ENCODE data around the gene DCST1.

Gene DCST1

DNA sequence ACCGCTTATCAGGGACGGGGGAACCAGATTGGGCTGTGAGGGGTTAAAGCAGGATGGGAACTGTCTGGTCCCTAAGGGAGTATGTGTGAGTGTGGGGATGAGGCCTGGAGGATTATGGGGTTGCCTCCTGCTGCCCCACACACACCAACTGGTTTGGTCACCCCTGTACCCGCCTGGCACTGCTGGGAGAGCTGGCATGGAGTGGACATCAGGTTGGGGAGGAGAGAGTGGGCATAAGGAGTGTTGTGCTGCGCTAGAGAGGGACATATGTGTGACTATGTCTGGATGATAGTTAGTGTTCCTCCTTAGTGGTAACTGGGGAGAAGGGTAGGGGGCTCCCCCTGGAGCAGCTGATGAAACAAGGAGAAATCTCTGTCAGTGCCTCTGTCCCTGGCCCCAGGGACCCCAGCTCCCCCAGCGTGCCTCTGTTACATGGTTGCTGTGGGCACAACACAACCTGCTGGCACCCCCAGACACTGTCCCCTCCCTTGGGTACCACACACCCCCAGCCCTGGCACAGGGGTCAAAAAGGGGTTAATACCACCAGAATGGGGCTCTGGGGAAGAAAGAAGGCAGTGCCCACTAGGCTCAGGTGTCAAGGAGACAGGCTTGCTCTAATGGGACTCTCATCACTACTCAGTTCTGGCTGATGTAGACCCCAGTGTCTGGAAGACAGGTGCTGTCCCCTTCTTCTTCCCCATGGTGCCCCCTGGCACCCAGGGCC lies 29.1 kb upstream of the DCST1 start:
- no peaks in the 10 kb centered on the region for H3K9me3 Mint-ChIP-seq
- peaks cover 31 to 49% of the 10 kb centered on the region in 2 donors for H3K4me1 Mint-ChIP-seq (ENCODE audit: low read depth in 2 of 2)
- peaks cover 9% of the 10 kb centered on the region for H3K36me3 Mint-ChIP-seq (ENCODE audit: insufficient read depth)
- ATAC-seq (replicated peaks) (no peak), DNase-seq (no peak)
- H3K27me3 Mint-ChIP-seq, result no peaks in the 10 kb centered on the region
- peak overlapping the region; percentile 96 to 97 for H3K4me3 Mint-ChIP-seq
- H3K27ac Mint-ChIP-seq, result peak overlapping the region; percentile 88 to 90

GRCh38 chr1:155005076-155006011 lies 28.3 kb upstream of the DCST1 start:
- Mint-ChIP-seq H3K36me3 (ENCODE audit: insufficient read depth) (peaks cover 9% of the 10 kb centered on the region), H3K27me3 (no peaks in the 10 kb centered on the region), H3K4me3 (peak overlapping the region; percentile 96 to 97), H3K9me3 (no peaks in the 10 kb centered on the region), H3K27ac (peak overlapping the region; percentile 88 to 91), H3K4me1 (ENCODE audit: low read depth in 2 of 2) (peaks cover 32 to 52% of the 10 kb centered on the region in 2 donors)
- no peak for ATAC-seq (replicated peaks)
- DNase-seq, result no peak

DNA sequence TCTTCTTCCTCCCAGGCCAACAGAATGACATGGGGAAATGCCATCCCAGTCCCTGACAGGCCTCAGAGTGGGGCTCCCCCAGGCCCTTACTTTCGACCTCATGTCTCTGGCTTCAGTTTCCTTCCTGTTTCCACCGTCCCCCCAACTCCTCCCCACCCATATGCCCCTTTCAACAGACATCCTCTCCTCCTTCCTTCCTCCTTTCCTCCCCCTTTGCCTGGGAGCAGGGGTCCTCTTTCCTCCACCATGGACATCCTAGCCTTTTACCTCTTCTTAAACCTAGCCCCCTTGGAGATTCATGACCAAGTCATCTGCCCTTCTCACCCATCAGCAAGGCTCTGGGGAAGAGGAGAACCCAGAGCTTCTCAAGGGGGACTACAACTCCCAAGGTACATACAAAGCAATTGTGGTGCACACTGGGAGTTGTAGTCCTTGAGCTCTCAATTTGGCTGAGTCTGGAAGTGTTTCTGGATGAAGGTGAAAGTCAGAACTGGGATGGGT lies 27.0 kb upstream of the DCST1 start:
- H3K4me1 Mint-ChIP-seq (ENCODE audit: low read depth in 2 of 2), result peaks cover 33 to 57% of the 10 kb centered on the region in 2 donors
- DNase-seq (peak in 1 of 3 experiments; percentile 38), ATAC-seq (replicated peaks) (peak; percentile 16)
- H3K9me3 Mint-ChIP-seq, result no peaks in the 10 kb centered on the region
- no peaks in the 10 kb centered on the region for H3K27me3 Mint-ChIP-seq
- H3K27ac Mint-ChIP-seq, result peak overlapping the region; percentile 88 to 91
- H3K36me3 Mint-ChIP-seq (ENCODE audit: insufficient read depth), result peaks cover 4% of the 10 kb centered on the region
- peak overlapping the region; percentile 44 to 47 for H3K4me3 Mint-ChIP-seq

- H3K9me3 Mint-ChIP-seq, result no peaks in the 10 kb centered on the region
- no peak overlapping the region for H3K27ac Mint-ChIP-seq
- H3K4me1 Mint-ChIP-seq (ENCODE audit: low read depth in 2 of 2), result peaks cover 35 to 62% of the 10 kb centered on the region in 2 donors
Measured at GRCh38 chr1:155007251-155007828, 26.3 kb upstream of the DCST1 start.

GRCh38 chr1:155008015-155008941 lies 25.3 kb upstream of the DCST1 start:
- ATAC-seq (replicated peaks), result no peak
- H3K27me3 Mint-ChIP-seq, result no peaks in the 10 kb centered on the region
- no peaks in the 10 kb centered on the region for H3K36me3 Mint-ChIP-seq (ENCODE audit: insufficient read depth)
- peak overlapping the region; percentile 74 to 76 for H3K27ac Mint-ChIP-seq
- no peaks in the 10 kb centered on the region for H3K9me3 Mint-ChIP-seq
- peak overlapping the region in 1 of 2 donors; percentile 61 for H3K4me3 Mint-ChIP-seq
- H3K4me1 Mint-ChIP-seq (ENCODE audit: low read depth in 2 of 2), result peaks cover 44 to 69% of the 10 kb centered on the region in 2 donors
- no peak for DNase-seq

More at GRCh38 chr1:155007251-155007828, 26.3 kb upstream of the DCST1 start:
- Mint-ChIP-seq H3K36me3 (ENCODE audit: insufficient read depth) (peaks cover under 1% of the 10 kb centered on the region), H3K4me3 (no peak overlapping the region), H3K27me3 (no peaks in the 10 kb centered on the region)
- ATAC-seq (replicated peaks) (no peak), DNase-seq (no peak)

DNA sequence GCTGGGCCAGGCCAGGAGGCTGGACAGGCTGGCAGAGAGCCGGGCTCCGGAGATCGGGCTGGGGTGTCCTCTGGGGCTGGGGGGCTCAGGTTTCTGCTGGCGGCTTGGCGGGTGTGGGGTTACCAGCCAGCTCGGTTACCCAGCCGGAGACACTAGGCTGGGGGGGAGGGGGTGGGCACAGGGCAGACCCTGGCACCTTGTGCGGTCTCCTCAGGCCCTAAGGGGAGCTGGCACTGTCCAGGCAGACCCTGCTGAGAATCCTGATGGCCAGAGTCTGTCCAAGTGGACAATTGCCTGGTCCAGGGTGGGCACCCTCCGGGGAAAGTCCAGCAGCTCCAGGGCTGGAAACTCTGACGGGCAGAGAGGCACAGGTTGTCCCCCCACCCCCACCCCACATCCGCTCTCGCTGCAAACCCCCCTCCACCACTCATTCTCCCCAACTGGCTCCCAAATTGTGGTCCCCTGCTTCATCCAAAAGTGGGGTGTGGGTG lies 24.4 kb upstream of the DCST1 start:
- Mint-ChIP-seq H3K9me3 (no peaks in the 10 kb centered on the region), H3K27me3 (no peaks in the 10 kb centered on the region), H3K36me3 (ENCODE audit: insufficient read depth) (no peaks in the 10 kb centered on the region), H3K27ac (peak overlapping the region; percentile 74 to 92), H3K4me3 (peak overlapping the region; percentile 61 to 67), H3K4me1 (ENCODE audit: low read depth in 2 of 2) (peaks cover 42 to 69% of the 10 kb centered on the region in 2 donors)
- ATAC-seq (replicated peaks) (no peak), DNase-seq (no peak)

DNA sequence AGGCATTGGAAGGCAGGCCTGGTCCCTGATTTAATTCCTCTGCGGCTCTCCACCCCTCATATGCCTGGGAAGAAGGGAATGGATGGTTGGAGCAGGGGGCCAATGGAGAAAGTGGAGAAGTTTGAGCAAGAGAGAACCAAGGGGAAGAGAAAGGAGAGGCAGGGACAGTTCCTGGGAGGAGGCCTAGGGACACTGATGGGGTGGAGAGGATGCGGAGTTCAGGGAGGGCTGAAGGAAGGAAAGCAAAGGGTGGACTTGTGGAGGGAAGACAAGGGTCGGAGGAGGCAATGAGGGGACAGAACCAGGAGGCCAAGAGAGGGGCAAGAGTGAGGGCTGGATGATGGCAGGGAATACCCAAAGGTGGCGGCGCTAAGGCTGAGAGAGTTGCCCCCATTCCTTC lies 23.9 kb upstream of the DCST1 start:
- H3K27me3 Mint-ChIP-seq, result no peaks in the 10 kb centered on the region
- ATAC-seq (replicated peaks), result no peak
- peak overlapping the region; percentile 61 to 67 for H3K4me3 Mint-ChIP-seq
- no peaks in the 10 kb centered on the region for H3K9me3 Mint-ChIP-seq
- H3K4me1 Mint-ChIP-seq (ENCODE audit: low read depth in 2 of 2), result peaks cover 38 to 64% of the 10 kb centered on the region in 2 donors
- no peaks in the 10 kb centered on the region for H3K36me3 Mint-ChIP-seq (ENCODE audit: insufficient read depth)
- DNase-seq, result no peak
- peak overlapping the region; percentile 74 to 92 for H3K27ac Mint-ChIP-seq

GRCh38 chr1:155010211-155010918 lies 23.3 kb upstream of the DCST1 start:
- Mint-ChIP-seq H3K4me3 (peak overlapping the region; percentile 61 to 67), H3K9me3 (no peaks in the 10 kb centered on the region), H3K4me1 (ENCODE audit: low read depth in 2 of 2) (peaks cover 38 to 61% of the 10 kb centered on the region in 2 donors), H3K27me3 (no peaks in the 10 kb centered on the region), H3K36me3 (ENCODE audit: insufficient read depth) (no peaks in the 10 kb centered on the region), H3K27ac (peak overlapping the region; percentile 74 to 92)
- DNase-seq (no peak), ATAC-seq (replicated peaks) (no peak)

DNA sequence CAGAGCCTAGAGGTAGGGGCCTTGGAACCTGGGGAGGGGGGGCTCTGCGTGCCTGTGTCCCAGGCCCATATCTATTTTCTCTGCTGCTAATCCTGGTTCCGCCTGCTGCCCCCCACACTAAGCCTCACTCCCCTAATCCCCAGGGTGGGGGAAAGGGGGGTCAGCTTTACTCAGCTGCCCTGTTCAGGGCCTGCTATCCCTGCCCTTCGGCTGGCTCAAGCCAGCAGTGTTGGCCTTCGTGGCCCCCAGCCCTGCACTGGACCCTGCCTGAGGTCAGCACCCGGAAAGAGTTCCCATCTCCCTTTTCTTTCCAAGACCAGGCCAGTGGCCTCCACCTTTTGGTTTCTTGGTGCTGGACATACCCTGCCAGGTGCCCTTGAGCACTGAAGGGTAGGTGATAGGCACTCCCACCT lies 22.6 kb upstream of the DCST1 start:
- Mint-ChIP-seq H3K27ac (peak overlapping the region in 1 of 2 donors; percentile 74), H3K9me3 (no peaks in the 10 kb centered on the region), H3K4me1 (ENCODE audit: low read depth in 2 of 2) (peaks cover 42 to 61% of the 10 kb centered on the region in 2 donors), H3K36me3 (ENCODE audit: insufficient read depth) (no peaks in the 10 kb centered on the region), H3K4me3 (peak overlapping the region; percentile 46 to 48), H3K27me3 (no peaks in the 10 kb centered on the region)
- ATAC-seq (replicated peaks), result no peak
- DNase-seq, result no peak

GRCh38 chr1:155011437-155012025 lies 22.1 kb upstream of the DCST1 start:
- Mint-ChIP-seq H3K9me3 (no peaks in the 10 kb centered on the region), H3K27ac (peak overlapping the region; percentile 74 to 83), H3K4me1 (ENCODE audit: low read depth in 2 of 2) (peaks cover 41 to 61% of the 10 kb centered on the region in 2 donors), H3K36me3 (ENCODE audit: insufficient read depth) (peaks cover 2% of the 10 kb centered on the region), H3K27me3 (no peaks in the 10 kb centered on the region), H3K4me3 (peak overlapping the region; percentile 46 to 48)
- DNase-seq, result no peak
- peak; percentile 36 for ATAC-seq (replicated peaks)

- Mint-ChIP-seq H3K4me1 (ENCODE audit: low read depth in 2 of 2) (peaks cover 38 to 61% of the 10 kb centered on the region in 2 donors), H3K27ac (peak overlapping the region; percentile 74 to 83), H3K36me3 (ENCODE audit: insufficient read depth) (peaks cover 5% of the 10 kb centered on the region), H3K4me3 (peak overlapping the region; percentile 40 to 41), H3K27me3 (no peaks in the 10 kb centered on the region), H3K9me3 (no peaks in the 10 kb centered on the region)
- no peak for ATAC-seq (replicated peaks)
- DNase-seq, result no peak
Measured at GRCh38 chr1:155012026-155012546, 21.5 kb upstream of the DCST1 start.

All from effector memory CD8-positive, alpha-beta T cell (primary cell).